HEK293T (cell line): ENCODE data around the gene KLHL22.

Source experiments
- ARNT ChIP-seq: fragments of 450-650 bp; IDR thresholded peaks from 2 replicates; pipeline ENCODE4 v1.6.1; 2017; ENCODE audit warnings: mild to moderate bottlenecking
- BHLHE40 ChIP-seq: fragments of 450-650 bp; IDR thresholded peaks from 2 replicates; pipeline ENCODE4 v1.6.1; 2016; ENCODE audit warnings: mild to moderate bottlenecking, moderate library complexity, borderline replicate concordance
- ELF4 ChIP-seq: fragments of 450-650 bp; IDR thresholded peaks from 2 replicates; pipeline ENCODE4 v1.6.1; 2017; ENCODE audit warnings: antibody characterized with exemption
- FOXA1 ChIP-seq: fragments of 450-650 bp; IDR thresholded peaks from 2 replicates; pipeline ENCODE4 v1.6.1; 2016; ENCODE audit warnings: mild to moderate bottlenecking
- FOXK2 ChIP-seq: fragments of 450-650 bp; IDR thresholded peaks from 2 replicates; pipeline ENCODE4 v1.6.1; 2016; ENCODE audit warnings: mild to moderate bottlenecking
- FOXM1 ChIP-seq: fragments of 450-650 bp; IDR thresholded peaks from 2 replicates; pipeline ENCODE4 v1.6.1; 2017; ENCODE audit warnings: mild to moderate bottlenecking, borderline replicate concordance
- HDGF ChIP-seq: fragments of 450-650 bp; IDR thresholded peaks from 2 replicates; pipeline ENCODE4 v1.6.1; 2017; ENCODE audit warnings: antibody characterized with exemption, borderline replicate concordance
- L3MBTL2 ChIP-seq: fragments of 450-650 bp; conservative IDR thresholded peaks from 2 replicates; pipeline ENCODE4 v1.6.1; 2016; ENCODE audit warnings: mild to moderate bottlenecking
- NFRKB ChIP-seq: fragments of 450-650 bp; IDR thresholded peaks from 2 replicates; pipeline ENCODE4 v1.6.1; 2016; ENCODE audit warnings: mild to moderate bottlenecking, moderate library complexity
- PKNOX1 ChIP-seq: fragments of 450-650 bp; IDR thresholded peaks from 2 replicates; pipeline ENCODE4 v1.6.1; 2016
- SP1 ChIP-seq: fragments of 450-650 bp; IDR thresholded peaks from 2 replicates; pipeline ENCODE4 v1.6.1; 2017
- SUZ12 ChIP-seq: fragments of 450-650 bp; IDR thresholded peaks from 2 replicates; pipeline ENCODE4 v1.6.1; 2016; ENCODE audit warnings: mild to moderate bottlenecking
- TARDBP ChIP-seq: fragments of 450-650 bp; IDR thresholded peaks from 2 replicates; pipeline ENCODE4 v1.6.1; 2016
- ZNF384 ChIP-seq: fragments of 450-650 bp; IDR thresholded peaks from 2 replicates; pipeline ENCODE4 v1.6.1; 2016

- TF ChIP-seq SUZ12 (no peak), ARNT (no peak), HDGF (no peak), SP1 (no peak), PKNOX1 (no peak), ELF4 (no peak), NFRKB (no peak), TARDBP (no peak), FOXA1 (no peak), FOXM1 (no peak), FOXK2 (no peak), L3MBTL2 (no peak), ZNF384 (no peak), BHLHE40 (no peak)
Observed at GRCh38 chr22:20536590-20537324, 41.2 kb upstream of the KLHL22 start.
